ENCODE results near the gene SULT1A1.
"Not testable (repeated sequence)": the region's sequence is repeated elsewhere in the genome, so short reads cannot be mapped to it uniquely, and the experiment has no call there.

SULT1A1 gene

GRCh38 chr16:28589930-28590329 lies 19.9 kb downstream of the SULT1A1 start:
- no peak for DNase-seq

GRCh38 chr16:28589069-28589468 lies 20.8 kb downstream of the SULT1A1 start:
- no peak for DNase-seq

GRCh38 chr16:28587386-28587785 lies 22.5 kb downstream of the SULT1A1 start:
- DNase-seq: no peak

- no peak for DNase-seq
Measured at GRCh38 chr16:28586466-28586865, 23.4 kb downstream of the SULT1A1 start.

- no peak for DNase-seq
Measured at GRCh38 chr16:28585674-28586073, 24.2 kb downstream of the SULT1A1 start.

- DNase-seq: no peak
Measured at GRCh38 chr16:28580726-28581315, 29.0 kb downstream of the SULT1A1 start.

GRCh38 chr16:28575446-28576109 lies 34.3 kb downstream of the SULT1A1 start:
- no peak for DNase-seq

- no peak for DNase-seq
Measured at GRCh38 chr16:28574925-28575324, 34.9 kb downstream of the SULT1A1 start.

- DNase-seq: no peak
Measured at GRCh38 chr16:28573738-28574718, 35.8 kb downstream of the SULT1A1 start.

- DNase-seq: no peak
Measured at GRCh38 chr16:28572696-28573510, 36.9 kb downstream of the SULT1A1 start.

GRCh38 chr16:28569968-28570752 lies 39.7 kb downstream of the SULT1A1 start:
- DNase-seq: no peak

- no peak for DNase-seq
Measured at GRCh38 chr16:28569021-28569420, 40.8 kb downstream of the SULT1A1 start.

GRCh38 chr16:28567292-28567691 lies 42.6 kb downstream of the SULT1A1 start:
- no peak for DNase-seq

- DNase-seq: not testable (repeated sequence)
Measured at GRCh38 chr16:28566233-28566925, 43.5 kb downstream of the SULT1A1 start.

- DNase-seq: no peak
Measured at GRCh38 chr16:28563218-28563617, 46.6 kb downstream of the SULT1A1 start.

- no peak for DNase-seq
Measured at GRCh38 chr16:28562199-28562598, 47.6 kb downstream of the SULT1A1 start.

GRCh38 chr16:28561557-28562187 lies 48.2 kb downstream of the SULT1A1 start:
- no peak for DNase-seq

- no peak for DNase-seq
Measured at GRCh38 chr16:28558456-28558855, 51.4 kb downstream of the SULT1A1 start.

GRCh38 chr16:28556914-28557320 lies 52.9 kb downstream of the SULT1A1 start:
- DNase-seq: no peak

GRCh38 chr16:28555561-28555960 lies 54.3 kb downstream of the SULT1A1 start:
- DNase-seq: no peak

Data from DMS153 (cell line).